Measurements from ENCODE around the gene RPA3. TPM values are rescaled to one million over a fixed set of nuclear protein-coding genes. Genes with fewer than 3 reads are reported as not detected.

RPA3 gene
- polyA plus RNA-seq, 1 experiment: 22.9 TPM

GRCh38 chr7:7650682-7651206, 67.7 kb downstream of the RPA3 start:
- CTCF ChIA-PET: no interaction called here
- no peak overlapping the region for H3K27ac ChIP-seq (ENCODE audit: low read depth, low read length)
- H3K4me3 ChIP-seq (ENCODE audit: low read depth, low read length): no peak overlapping the region
- H3K27me3 ChIP-seq (ENCODE audit: control insufficient read depth, insufficient read depth, low read length): no peaks in the 10 kb centered on the region
- no peak for DNase-seq (ENCODE audit: low read depth, low spot score)
- POLR2A ChIA-PET: no interaction called here
- H3K9me3 ChIP-seq (ENCODE audit: control insufficient read depth, insufficient read depth, low read length): no peaks in the 10 kb centered on the region
- no peak for TF ChIP-seq CTCF (IDR thresholded peaks at IDR 0.05; ENCODE audit: low read depth, low read length)

- TF ChIP-seq CTCF (IDR thresholded peaks at IDR 0.05; ENCODE audit: low read depth, low read length): no peak
- ChIA-PET CTCF (no interaction called here), POLR2A (no interaction called here)
- H3K27ac ChIP-seq (ENCODE audit: low read depth, low read length): no peak overlapping the region
- no peak for DNase-seq (ENCODE audit: low read depth, low spot score)
- H3K27me3 ChIP-seq (ENCODE audit: control insufficient read depth, insufficient read depth, low read length): no peaks in the 10 kb centered on the region
- H3K4me3 ChIP-seq (ENCODE audit: low read depth, low read length): no peak overlapping the region
- H3K9me3 ChIP-seq (ENCODE audit: control insufficient read depth, insufficient read depth, low read length): no peaks in the 10 kb centered on the region
These were observed 70.8 kb downstream of the RPA3 start for GRCh38 chr7:7647495-7648036.

GRCh38 chr7:7642081-7642480, 76.3 kb downstream of the RPA3 start:
- Histone ChIP-seq H3K4me3 (ENCODE audit: low read depth, low read length) (peak overlapping the region; percentile 100), H3K27ac (ENCODE audit: low read depth, low read length) (no peak overlapping the region), H3K9me3 (ENCODE audit: control insufficient read depth, insufficient read depth, low read length) (no peaks in the 10 kb centered on the region), H3K27me3 (ENCODE audit: control insufficient read depth, insufficient read depth, low read length) (no peaks in the 10 kb centered on the region)
- CTCF ChIA-PET: interaction anchor here (0.7 to 4.0 kb wide), 8 partner anchors 25 to 573 kb away, joined by 3 to 19 read pairs (median 4); no protein-coding TSS in a partner anchor
- TF ChIP-seq CTCF (IDR thresholded peaks at IDR 0.05; ENCODE audit: low read depth, low read length): no peak
- POLR2A ChIA-PET: no interaction called here
- DNase-seq (ENCODE audit: low read depth, low spot score): no peak

- no peaks in the 10 kb centered on the region for H3K9me3 ChIP-seq (ENCODE audit: control insufficient read depth, insufficient read depth, low read length)
- H3K4me3 ChIP-seq (ENCODE audit: low read depth, low read length): peak overlapping the region; percentile 100
- H3K27me3 ChIP-seq (ENCODE audit: control insufficient read depth, insufficient read depth, low read length): no peaks in the 10 kb centered on the region
- POLR2A ChIA-PET: no interaction called here
- H3K27ac ChIP-seq (ENCODE audit: low read depth, low read length): peak overlapping the region; percentile 78
- DNase-seq (ENCODE audit: low read depth, low spot score): no peak
- TF ChIP-seq CTCF (IDR thresholded peaks at IDR 0.05; ENCODE audit: low read depth, low read length): peak; percentile 20
- CTCF ChIA-PET: interaction anchor here (0.8 to 4.0 kb wide), 7 partner anchors 40 to 576 kb away, joined by 3 to 19 read pairs (median 9); no protein-coding TSS in a partner anchor
These were observed 77.2 kb downstream of the RPA3 start for GRCh38 chr7:7641129-7641663.
